Measurements from ENCODE around the gene CBLIF. TPM values are rescaled to one million over a fixed set of nuclear protein-coding genes. Genes with fewer than 3 reads are reported as not detected.

Gene CBLIF
- total and polyA plus RNA-seq, 2 of the 8 experiments (the other 6 are each of a cell fraction or from before 2014, with no cell fraction given), result not detected

- WGBS, 2 experiments (ENCODE audit: extremely low coverage in 1 of 2, insufficient coverage in 1 of 2, insufficient read length in 1 of 2, insufficient replicate concordance in 2 of 2, low coverage in 1 of 2, low lambda C conversion rate in 2 of 2, missing lambda C conversion rate in 1 of 2), result 61% methylated on average over 9 of the region's 9 CpGs; no CpG with 5 or more reads in 1 of the 2 experiments
- POLR2A ChIA-PET (ENCODE audit: partially characterized antibody), result no interaction called here
- TF ChIP-seq EP300 (IDR thresholded peaks at IDR 0.05; ENCODE audit: borderline replicate concordance in 1 of 2, low read depth in 2 of 2, low read length in 2 of 2) (no peak), SAP30 (IDR thresholded peaks at IDR 0.05; ENCODE audit: insufficient read depth, insufficient replicate concordance, low read length) (no peak), TBP (IDR thresholded peaks at IDR 0.05; ENCODE audit: low read depth, low read length) (no peak), SP2 (IDR thresholded peaks at IDR 0.05; ENCODE audit: low read length) (no peak), RBBP5 (IDR thresholded peaks at IDR 0.05; ENCODE audit: borderline replicate concordance, low read depth, low read length) (no peak), CTCF (IDR thresholded peaks at IDR 0.05; ENCODE audit: control extremely low read depth in 1 of 3, insufficient read depth in 1 of 3, low read depth in 1 of 3, low read length in 3 of 3) (peak; percentile 11 to 63 (median 62)), ATF3 (IDR thresholded peaks at IDR 0.05; ENCODE audit: insufficient read depth, low read depth, low read length) (no peak), KDM4A (IDR thresholded peaks at IDR 0.05; ENCODE audit: low read depth, low read length, severe bottlenecking) (no peak), POLR2AphosphoS5 (IDR thresholded peaks at IDR 0.05; ENCODE audit: low read depth, low read length) (no peak), JUN (IDR thresholded peaks at IDR 0.05; ENCODE audit: low read depth, low read length) (no peak)
Observed at GRCh38 chr11:59822989-59823566, 22.2 kb downstream of the CBLIF start.

More at GRCh38 chr11:59822989-59823566, 22.2 kb downstream of the CBLIF start:
- H2BK20ac ChIP-seq (ENCODE audit: low read length), result no peak overlapping the region
- H3K36me3 ChIP-seq (ENCODE audit: control insufficient read depth in 2 of 4, insufficient read depth in 4 of 4, low read length in 3 of 4), result no peaks in the 10 kb centered on the region
- H3K14ac ChIP-seq (ENCODE audit: insufficient read length), result no peak overlapping the region
- no peak overlapping the region for H3K23ac ChIP-seq (ENCODE audit: insufficient read length)
- no peak overlapping the region for H2BK12ac ChIP-seq (ENCODE audit: low read depth, low read length)
- no peaks in the 10 kb centered on the region for H3K79me2 ChIP-seq (ENCODE audit: control insufficient read depth in 1 of 2, insufficient read depth in 2 of 2, low read length in 2 of 2)
- no peak overlapping the region for H2AFZ ChIP-seq (ENCODE audit: low read length)
- no peak overlapping the region for H3K56ac ChIP-seq (replicated peaks; ENCODE audit: insufficient read length, low read depth, low read length)
- H3K4me1 ChIP-seq (replicated peaks in 1 of 4; ENCODE audit: control insufficient read depth in 3 of 4, insufficient read depth in 4 of 4, low read length in 3 of 4), result peaks cover 0 to 5% (median 0%) of the 10 kb centered on the region in 4 experiments; a peak in 2 of 7 replicates
- H4K5ac ChIP-seq (ENCODE audit: insufficient read length, low read depth, low read length), result no peak overlapping the region
- FAIRE-seq (peak; percentile 48), DNase-seq (ENCODE audit: low read depth in 1 of 2, low spot score in 2 of 2) (no peak)
- no peak overlapping the region for H4K91ac ChIP-seq (replicated peaks; ENCODE audit: insufficient read length, low read length)
- H3K9me3 ChIP-seq (ENCODE audit: insufficient read depth in 2 of 2, low read depth in 1 of 2, low read length in 1 of 2), result no peaks in the 10 kb centered on the region
- no peak overlapping the region for H3K27ac ChIP-seq (ENCODE audit: low read depth, low read length)
- no peaks in the 10 kb centered on the region; the same call in 1 of the 2 replicates for H3K23me2 ChIP-seq (ENCODE audit: low read depth, low read length)
- CTCF ChIA-PET (ENCODE audit: partially characterized antibody), result interaction anchor here (0.6 to 2.8 kb wide), 15 partner anchors 11 to 428 kb away, joined by 3 to 13 read pairs (median 3); partner anchors contain the start of gene CBLIF
- no peak overlapping the region for H2BK5ac ChIP-seq (ENCODE audit: low read depth, low read length)
- H3K18ac ChIP-seq (ENCODE audit: extremely low read depth, low read length), result no peak overlapping the region
- no peaks in the 10 kb centered on the region for H3K79me1 ChIP-seq (ENCODE audit: low read depth, low read length)
- H3K4me2 ChIP-seq (ENCODE audit: insufficient read depth in 1 of 2, low read depth in 2 of 2, low read length in 2 of 2), result no peak overlapping the region
- no peak overlapping the region for H3K9ac ChIP-seq (replicated peaks in 1 of 4; ENCODE audit: extremely low read depth in 1 of 4, low read depth in 3 of 4, low read length in 3 of 4)
- no peak overlapping the region for H3K4ac ChIP-seq (replicated peaks; ENCODE audit: insufficient read length, low read depth, low read length)
- H2AK5ac ChIP-seq (ENCODE audit: low read depth, low read length), result no peak overlapping the region
- no peaks in the 10 kb centered on the region for H3K27me3 ChIP-seq (replicated peaks in 1 of 4; ENCODE audit: control insufficient read depth in 3 of 4, extremely low read depth in 1 of 4, insufficient read depth in 3 of 4, low read length in 3 of 4)
- H4K20me1 ChIP-seq (replicated peaks in 1 of 2; ENCODE audit: control insufficient read depth in 1 of 2, insufficient read depth in 2 of 2, low read length in 2 of 2), result no peaks in the 10 kb centered on the region
- no peak overlapping the region for H2BK15ac ChIP-seq (ENCODE audit: low read length)
- no peak overlapping the region for H3K4me3 ChIP-seq (ENCODE audit: extremely low read depth in 1 of 4, insufficient read depth in 2 of 4, low read depth in 3 of 4, low read length in 4 of 4)
- no peak overlapping the region for H2BK120ac ChIP-seq (replicated peaks; ENCODE audit: low read depth, low read length)
- H4K8ac ChIP-seq (ENCODE audit: extremely low read depth, insufficient read depth, low read length), result no peak overlapping the region

All from H1 (cell line).